Caki2 (cell line): ENCODE measurements around the gene VIPR2. TPM values are rescaled to one million over a fixed set of nuclear protein-coding genes. Genes with fewer than 3 reads are reported as not detected.

Source experiments
- DNase-seq: peaks from one replicate; pipeline ENCODE4 v3.0.0-alpha.2; 2015; ENCODE audit warnings: low read depth
- in situ Hi-C: cut with HindIII; loops from 2 replicates; pipeline ENCODE4 v1.10.0; 2016; ENCODE audit warnings: low sequenced_read_pairs, low pct_unique_long_range_greater_than_20kb, mixed read lengths
- total RNA-seq: library from RNA; depleted of rRNA; stranded (reverse); fragments of >200 nt; shearing (Covaris generic); gene quantifications from 2 replicates; pipeline ENCODE4 v1.2.3, GENCODE V29; 2014; ENCODE audit warnings: low replicate concordance

VIPR2 gene
- total RNA-seq, 1 experiment from 2014 or later = not detected

GRCh38 chr7:159115601-159116501, 28.8 kb downstream of the VIPR2 start:
- DNase-seq = no peak
- in situ Hi-C loops = no loop called here

DNA sequence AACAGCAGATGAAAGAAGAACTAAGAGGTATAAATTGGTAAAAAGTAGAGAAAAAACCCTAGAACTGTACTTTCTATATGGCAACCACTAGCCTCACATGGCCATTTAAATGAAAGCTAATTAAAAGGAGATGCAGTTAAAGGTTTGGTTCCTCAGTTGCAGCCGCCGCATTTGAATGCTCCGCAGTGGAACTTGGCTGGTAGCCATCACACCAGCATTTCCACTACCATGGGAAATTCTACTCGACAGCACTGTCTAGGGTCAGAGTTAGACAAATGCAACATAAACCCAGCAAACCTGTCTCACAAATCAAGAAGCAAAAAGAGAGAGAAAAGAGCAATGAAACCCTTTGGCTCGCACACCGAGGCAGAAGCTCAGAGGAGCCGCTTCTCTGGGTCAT, 29.7 kb downstream of the VIPR2 start:
- in situ Hi-C loops = no loop called here
- no peak for DNase-seq

DNA sequence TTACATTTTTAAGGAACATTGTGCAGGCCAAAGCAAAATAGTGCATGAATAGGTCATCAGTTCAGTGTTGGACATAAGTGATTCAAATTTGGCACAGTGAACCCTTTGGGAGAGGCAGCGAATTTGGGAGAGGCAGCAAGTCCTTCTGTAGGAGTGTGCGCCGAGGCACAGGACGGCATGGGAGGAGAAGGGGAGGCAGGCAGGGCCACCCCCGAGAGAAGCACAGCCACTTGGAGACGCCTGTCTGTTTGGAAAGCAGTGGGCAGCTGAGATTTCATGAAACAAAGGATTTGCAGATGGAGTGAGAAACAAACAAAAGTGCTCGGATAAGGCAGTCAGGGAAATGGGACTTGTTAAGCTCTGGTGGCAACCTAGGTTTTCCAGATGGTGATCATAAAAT, 30.6 kb downstream of the VIPR2 start:
- DNase-seq = no peak
- in situ Hi-C loops = no loop called here

- no peak for DNase-seq
- in situ Hi-C loops = no loop called here
These were observed 31.6 kb downstream of the VIPR2 start for GRCh38 chr7:159113056-159113455.

GRCh38 chr7:159112136-159113011, 32.3 kb downstream of the VIPR2 start:
- in situ Hi-C loops = no loop called here
- no peak for DNase-seq

- in situ Hi-C loops = no loop called here
- DNase-seq = no peak
These were observed 35.0 kb downstream of the VIPR2 start for GRCh38 chr7:159109653-159110035.

DNA sequence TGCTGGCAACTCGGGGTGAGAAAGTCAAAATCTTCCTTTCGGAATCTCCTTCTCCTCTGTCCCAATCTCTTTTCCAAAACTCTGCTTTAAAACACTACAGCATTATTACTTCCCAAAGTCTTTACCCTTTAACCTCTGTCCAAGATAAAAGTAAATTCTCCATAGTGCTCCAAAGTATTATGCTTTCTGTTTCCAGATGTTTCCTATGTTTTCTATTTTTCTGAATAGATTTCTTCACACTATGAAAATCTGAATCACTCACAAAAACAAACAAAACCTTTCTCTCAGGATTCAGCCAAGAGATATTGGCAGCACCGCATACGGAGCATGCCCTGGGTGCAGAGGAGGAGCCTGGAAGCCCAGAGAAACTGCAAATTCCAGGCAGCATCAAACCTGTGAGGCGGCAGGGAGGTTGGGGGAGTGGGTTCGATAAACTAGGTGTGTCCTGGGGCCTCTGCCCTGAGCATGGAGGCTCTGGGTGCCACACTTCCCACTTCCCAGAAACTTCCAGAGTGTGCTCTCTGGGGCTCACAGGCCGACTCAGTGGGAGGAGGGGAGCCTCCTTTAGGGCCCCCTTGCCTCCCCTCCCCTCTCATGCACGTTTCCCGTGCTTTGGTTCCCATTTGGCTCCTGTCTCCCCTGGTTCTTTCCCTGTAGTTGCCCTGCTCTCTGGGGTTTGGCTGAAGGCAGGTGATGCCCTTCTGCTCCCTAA, 35.6 kb downstream of the VIPR2 start:
- no peak for DNase-seq
- in situ Hi-C loops = no loop called here

GRCh38 chr7:159108491-159108890, 36.2 kb downstream of the VIPR2 start:
- DNase-seq = no peak
- in situ Hi-C loops = no loop called here

DNA sequence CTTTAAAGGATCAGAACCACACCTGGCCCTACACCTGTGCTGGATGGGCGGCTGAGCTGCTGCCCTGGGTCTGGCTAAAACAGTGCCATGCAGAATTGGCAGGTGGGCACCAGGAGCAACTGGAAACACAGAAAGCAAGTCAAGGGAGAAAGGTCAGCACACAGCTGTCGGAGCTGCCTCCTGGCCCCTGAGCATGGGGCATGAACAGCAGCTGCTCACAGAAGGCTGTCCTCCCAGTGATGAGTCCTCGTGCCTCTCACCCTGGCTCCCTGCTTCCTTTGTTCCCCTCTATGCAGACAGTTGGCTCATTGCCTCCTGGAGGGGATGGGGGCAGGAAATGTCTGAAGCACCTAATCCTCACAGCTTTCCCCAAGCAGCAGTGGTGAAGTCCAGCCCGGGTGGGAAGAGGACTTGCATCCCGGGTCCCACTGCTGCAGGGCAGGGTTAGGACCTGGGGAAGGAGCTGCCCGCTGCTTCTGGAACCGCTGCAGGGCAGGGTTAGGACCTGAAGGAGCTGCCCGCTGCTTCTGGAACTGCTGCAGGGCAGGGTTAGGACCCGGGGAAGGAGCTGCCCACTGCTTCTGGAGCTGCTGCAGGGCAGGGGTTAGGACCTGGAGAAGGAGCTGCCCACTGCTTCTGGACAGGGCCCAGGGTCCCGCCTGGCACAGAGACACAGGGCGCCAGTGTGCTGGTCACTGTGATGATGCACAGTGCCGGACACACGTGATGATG, 37.3 kb downstream of the VIPR2 start:
- in situ Hi-C loops = no loop called here

GRCh38 chr7:159105832-159106811, 38.5 kb downstream of the VIPR2 start:
- in situ Hi-C loops = no loop called here
- DNase-seq = no peak

More for the DNA sequence above, 37.3 kb downstream of the VIPR2 start:
- no peak for DNase-seq

GRCh38 chr7:159105066-159105780, 39.4 kb downstream of the VIPR2 start:
- no peak for DNase-seq
- in situ Hi-C loops = no loop called here

DNA sequence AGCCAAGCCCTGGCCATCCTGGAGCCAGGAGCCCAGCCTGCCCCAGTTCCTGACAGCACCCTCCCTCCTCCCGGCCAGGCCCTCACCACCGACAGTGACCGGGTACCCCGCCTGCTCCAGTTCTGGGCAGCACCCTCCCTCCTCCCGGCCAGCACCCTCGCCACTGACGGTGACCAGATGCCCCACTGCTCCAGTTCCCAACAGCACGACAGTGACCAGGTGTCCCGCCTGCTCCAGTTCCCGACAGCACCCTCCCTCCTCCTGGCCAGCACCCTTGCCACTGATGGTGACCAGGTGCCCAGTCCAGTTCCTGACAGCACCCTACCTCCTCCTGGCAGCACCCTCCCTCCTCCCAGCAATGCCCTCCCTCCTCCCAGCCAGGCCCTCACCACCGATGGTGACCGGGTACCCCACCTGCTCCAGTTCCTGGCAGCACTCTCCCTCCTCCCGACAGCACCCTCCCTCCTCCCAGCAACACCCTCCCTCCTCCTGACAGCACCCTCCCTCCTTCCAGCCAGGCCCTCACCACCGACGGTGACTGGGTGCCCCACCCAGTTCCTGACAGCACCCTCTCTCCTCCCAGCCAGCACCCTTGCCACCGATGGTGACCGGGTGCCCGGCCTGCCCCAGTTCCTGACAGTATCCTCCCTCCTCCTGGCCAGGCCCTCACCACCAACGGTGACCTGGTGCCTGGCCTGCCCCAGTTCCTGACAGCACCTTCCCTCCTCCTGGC, 40.3 kb downstream of the VIPR2 start:
- in situ Hi-C loops = no loop called here
- no peak for DNase-seq

DNA sequence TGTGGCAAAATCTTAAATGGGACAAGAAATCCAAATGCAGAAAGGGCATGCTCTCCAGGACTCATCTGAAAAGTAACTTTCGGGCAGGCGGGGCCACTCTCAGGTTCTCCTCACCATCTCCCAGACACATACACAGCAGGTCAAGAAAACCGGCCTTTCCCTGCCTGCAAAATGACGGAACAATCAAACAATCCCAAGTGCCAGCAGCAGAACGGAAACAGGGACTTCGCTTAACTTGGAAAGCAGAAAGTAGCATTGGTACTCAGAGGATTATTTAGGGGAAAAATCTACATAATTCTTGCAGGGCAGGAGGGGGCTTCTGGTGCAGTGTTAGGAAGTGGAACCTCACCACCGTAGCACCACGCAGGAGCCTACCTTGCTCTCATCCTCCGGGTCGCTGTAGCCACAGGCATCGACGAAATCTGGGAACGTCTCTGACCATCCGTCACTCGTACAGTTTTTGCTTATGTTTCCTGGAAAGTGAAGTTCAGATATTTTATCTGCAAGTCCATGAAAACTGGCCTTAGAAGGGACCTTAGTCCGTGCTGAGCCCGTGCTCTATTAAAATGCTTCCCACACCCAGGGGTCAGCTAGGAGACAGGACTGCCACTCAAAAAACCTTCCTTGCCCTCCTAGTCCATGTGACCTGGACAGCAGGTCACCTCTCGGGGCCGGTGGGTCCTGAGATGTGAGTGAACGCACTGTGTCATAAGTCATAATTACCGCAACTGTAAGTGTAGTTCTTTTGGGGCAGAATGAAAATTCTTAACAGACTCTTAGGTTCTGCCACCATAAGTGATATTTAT, 41.1 kb downstream of the VIPR2 start:
- DNase-seq = no peak
- in situ Hi-C loops = no loop called here

GRCh38 chr7:159102681-159103381, 41.8 kb downstream of the VIPR2 start:
- in situ Hi-C loops = no loop called here
- DNase-seq = no peak
